MM.1S (cell line): ENCODE results near the gene FBXO8.

Source experiments
- DNase-seq: peaks from one replicate; pipeline ENCODE4 v3.0.0-alpha.2; 2015
- H2AFZ ChIP-seq: fragments of 300-600 bp; sonication (generic); 2 replicates; pipeline ENCODE4 v1.6.0; 2016; ENCODE audit warnings: antibody characterized with exemption, low read length
- H3F3A ChIP-seq: fragments of 300-600 bp; sonication (generic); 2 replicates; pipeline ENCODE4 v1.6.1; 2016; ENCODE audit warnings: mild to moderate bottlenecking, antibody characterized with exemption, low read length, moderate library complexity, mixed read lengths; ENCODE audit not compliant: insufficient read depth
- H3K27ac ChIP-seq: fragments of 300-600 bp; sonication (generic); 2 replicates; pipeline ENCODE4 v1.5.1; 2016; ENCODE audit warnings: mild to moderate bottlenecking, low read length
- H3K27me3 ChIP-seq: fragments of 300-600 bp; sonication (generic); replicated peaks from 2 replicates; pipeline ENCODE4 v1.6.0; 2016; ENCODE audit warnings: low read length; ENCODE audit not compliant: insufficient read depth
- H3K36me3 ChIP-seq: fragments of 300-600 bp; sonication (generic); replicated peaks from 2 replicates; pipeline ENCODE4 v1.6.1; 2016; ENCODE audit warnings: mild to moderate bottlenecking, low read length, mixed read lengths; ENCODE audit not compliant: insufficient read depth
- H3K4me1 ChIP-seq: fragments of 300-600 bp; sonication (generic); 2 replicates; pipeline ENCODE4 v1.6.1; 2016; ENCODE audit warnings: low read length, mixed read lengths
- H3K4me2 ChIP-seq: fragments of 300-600 bp; sonication (generic); 2 replicates; pipeline ENCODE4 v1.6.0; 2016; ENCODE audit warnings: low read depth, low read length
- H3K4me3 ChIP-seq: fragments of 300-600 bp; sonication (generic); 2 replicates; pipeline ENCODE4 v1.5.1; 2016; ENCODE audit warnings: low read length, mixed read lengths
- H3K79me2 ChIP-seq: fragments of 300-600 bp; sonication (generic); 2 replicates; pipeline ENCODE4 v1.6.1; 2016; ENCODE audit warnings: mixed run types, low read length, mixed read lengths
- H3K9ac ChIP-seq: fragments of 300-600 bp; sonication (generic); 2 replicates; pipeline ENCODE4 v1.6.1; 2016; ENCODE audit warnings: low read length, mixed read lengths
- H3K9me2 ChIP-seq: fragments of 300-600 bp; sonication (generic); replicated peaks from 2 replicates; pipeline ENCODE4 v1.6.1; 2016; ENCODE audit warnings: mild to moderate bottlenecking, low read length, mixed read lengths; ENCODE audit not compliant: insufficient read depth
- H3K9me3 ChIP-seq: fragments of 300-600 bp; sonication (generic); replicated peaks from 2 replicates; pipeline ENCODE4 v1.6.1; 2016; ENCODE audit warnings: mild to moderate bottlenecking, low read length, mixed read lengths; ENCODE audit not compliant: insufficient read depth
- H4K20me1 ChIP-seq: fragments of 300-600 bp; sonication (generic); 2 replicates; pipeline ENCODE4 v1.6.1; 2016; ENCODE audit warnings: mild to moderate bottlenecking, low read length, moderate library complexity, mixed read lengths; ENCODE audit not compliant: insufficient read depth
- CTCF ChIP-seq: fragments of 300-600 bp; sonication (generic); IDR thresholded peaks from 2 replicates; pipeline ENCODE4 v1.5.1; 2016; ENCODE audit warnings: antibody characterized with exemption, low read length, mixed read lengths
- EZH2 ChIP-seq: fragments of 300-600 bp; sonication (generic); optimal IDR thresholded peaks from 2 replicates; pipeline ENCODE3; 2017; ENCODE audit warnings: low read depth, mild to moderate bottlenecking, antibody characterized with exemption, low read length, mixed read lengths
- EZH2phosphoT487 ChIP-seq: fragments of 300-600 bp; sonication (generic); IDR thresholded peaks from 2 replicates; pipeline ENCODE4 v1.6.1; 2018; ENCODE audit warnings: antibody characterized with exemption, low read length

The FBXO8 gene

GRCh38 chr4:174236359-174236758 lies 47.1 kb downstream of the FBXO8 start:
- Histone ChIP-seq H3K9me3 (no peaks in the 10 kb centered on the region), H2AFZ (no peak overlapping the region), H3K79me2 (no peaks in the 10 kb centered on the region), H3K9me2 (no peaks in the 10 kb centered on the region), H3K27me3 (no peaks in the 10 kb centered on the region), H3K9ac (no peak overlapping the region), H3K27ac (no peak overlapping the region), H3K4me1 (no peaks in the 10 kb centered on the region; the same call in 1 of the 2 replicates), H4K20me1 (no peaks in the 10 kb centered on the region), H3F3A (no peaks in the 10 kb centered on the region), H3K36me3 (no peaks in the 10 kb centered on the region), H3K4me2 (no peak overlapping the region), H3K4me3 (no peak overlapping the region)
- TF ChIP-seq EZH2 (no peak), CTCF (no peak)
- DNase-seq, result no peak

- no peaks in the 10 kb centered on the region for H3K36me3 ChIP-seq
- no peaks in the 10 kb centered on the region for H3K27me3 ChIP-seq
- H3F3A ChIP-seq, result no peaks in the 10 kb centered on the region
- H3K79me2 ChIP-seq, result no peaks in the 10 kb centered on the region
- no peak overlapping the region for H3K4me3 ChIP-seq
- H3K9ac ChIP-seq, result no peak overlapping the region
- no peaks in the 10 kb centered on the region for H3K9me3 ChIP-seq
- H3K27ac ChIP-seq, result no peak overlapping the region
- H4K20me1 ChIP-seq, result no peaks in the 10 kb centered on the region
- H3K4me2 ChIP-seq, result no peak overlapping the region
- DNase-seq, result no peak
- H3K9me2 ChIP-seq, result no peaks in the 10 kb centered on the region
- TF ChIP-seq EZH2 (no peak), EZH2phosphoT487 (no peak), CTCF (no peak)
- no peaks in the 10 kb centered on the region for H3K4me1 ChIP-seq
- H2AFZ ChIP-seq, result no peak overlapping the region
Measured at GRCh38 chr4:174230680-174231079, 52.8 kb downstream of the FBXO8 start.

GRCh38 chr4:174230148-174230547 lies 53.3 kb downstream of the FBXO8 start:
- no peak overlapping the region for H2AFZ ChIP-seq
- no peaks in the 10 kb centered on the region for H4K20me1 ChIP-seq
- no peaks in the 10 kb centered on the region for H3F3A ChIP-seq
- no peaks in the 10 kb centered on the region for H3K4me1 ChIP-seq
- no peaks in the 10 kb centered on the region for H3K9me2 ChIP-seq
- no peaks in the 10 kb centered on the region for H3K36me3 ChIP-seq
- H3K27me3 ChIP-seq, result no peaks in the 10 kb centered on the region
- H3K4me2 ChIP-seq, result no peak overlapping the region
- H3K9me3 ChIP-seq, result no peaks in the 10 kb centered on the region
- no peak overlapping the region for H3K9ac ChIP-seq
- H3K4me3 ChIP-seq, result no peak overlapping the region
- H3K79me2 ChIP-seq, result no peaks in the 10 kb centered on the region
- TF ChIP-seq EZH2phosphoT487 (no peak), EZH2 (no peak), CTCF (no peak)
- no peak overlapping the region for H3K27ac ChIP-seq
- DNase-seq, result no peak
